ENCODE data around the gene EN2.

Gene EN2

GRCh38 chr7:155458111-155458877, at the start of gene EN2:
Gene EN2, plus strand, starts transcription at chr7:155458129. Its CDS starts 249 bp downstream, at chr7:155458378.
- DNase-seq = no peak

- DNase-seq = no peak
Observed at GRCh38 chr7:155408651-155409586, 49.0 kb upstream of the EN2 start.

GRCh38 chr7:155409980-155410379, 47.9 kb upstream of the EN2 start:
- DNase-seq = no peak

GRCh38 chr7:155410431-155410830, 47.5 kb upstream of the EN2 start:
- DNase-seq = no peak

- DNase-seq = no peak
Observed at GRCh38 chr7:155411718-155412415, 46.1 kb upstream of the EN2 start.

- DNase-seq = peak; percentile 12 to 29
Observed at GRCh38 chr7:155412416-155413253, 45.3 kb upstream of the EN2 start.

- no peak for DNase-seq
Observed at GRCh38 chr7:155414547-155415492, 43.1 kb upstream of the EN2 start.

GRCh38 chr7:155416646-155417380, 41.1 kb upstream of the EN2 start:
- no peak for DNase-seq

GRCh38 chr7:155418304-155418703, 39.6 kb upstream of the EN2 start:
- DNase-seq = no peak

- no peak for DNase-seq
Observed at GRCh38 chr7:155418941-155419755, 38.8 kb upstream of the EN2 start.

GRCh38 chr7:155420116-155420515, 37.8 kb upstream of the EN2 start:
- DNase-seq = no peak

- no peak for DNase-seq
Observed at GRCh38 chr7:155422151-155422550, 35.8 kb upstream of the EN2 start.

- DNase-seq = no peak
Observed at GRCh38 chr7:155422599-155423336, 35.2 kb upstream of the EN2 start.

- no peak for DNase-seq
Observed at GRCh38 chr7:155423337-155424285, 34.3 kb upstream of the EN2 start.

GRCh38 chr7:155424301-155425010, 33.5 kb upstream of the EN2 start:
- no peak for DNase-seq

- no peak for DNase-seq
Observed at GRCh38 chr7:155425011-155425340, 33.0 kb upstream of the EN2 start.

GRCh38 chr7:155425887-155426286, 32.0 kb upstream of the EN2 start:
- no peak for DNase-seq
